ENCODE results near the gene SRRM2. TPM values are rescaled to one million over a fixed set of nuclear protein-coding genes. Genes with fewer than 3 reads are reported as not detected.

Gene SRRM2
- total RNA-seq, 1 donor = 96.3 TPM

- no peak for DNase-seq (ENCODE audit: low read depth)
- TF ChIP-seq CTCF (IDR thresholded peaks at IDR 0.05; ENCODE audit: insufficient read depth, low read length) = no peak
- H3K4me3 ChIP-seq (ENCODE audit: low read depth, low read length) = peak overlapping the region; percentile 93
Measured at GRCh38 chr16:2753733-2754020, 1.2 kb downstream of the SRRM2 start.

- peak overlapping the region; percentile 93 for H3K4me3 ChIP-seq (ENCODE audit: low read depth, low read length)
- no peak for DNase-seq (ENCODE audit: low read depth)
Measured at GRCh38 chr16:2755158-2755557, 2.7 kb downstream of the SRRM2 start.

GRCh38 chr16:2756288-2757015, 4.0 kb downstream of the SRRM2 start:
- DNase-seq (ENCODE audit: low read depth) = no peak
- TF ChIP-seq CTCF (IDR thresholded peaks at IDR 0.05; ENCODE audit: insufficient read depth, low read length) = no peak
- no peak overlapping the region for H3K4me3 ChIP-seq (ENCODE audit: low read depth, low read length)

More at GRCh38 chr16:2755158-2755557, 2.7 kb downstream of the SRRM2 start:
- no peak for TF ChIP-seq CTCF (IDR thresholded peaks at IDR 0.05; ENCODE audit: insufficient read depth, low read length)

DNA sequence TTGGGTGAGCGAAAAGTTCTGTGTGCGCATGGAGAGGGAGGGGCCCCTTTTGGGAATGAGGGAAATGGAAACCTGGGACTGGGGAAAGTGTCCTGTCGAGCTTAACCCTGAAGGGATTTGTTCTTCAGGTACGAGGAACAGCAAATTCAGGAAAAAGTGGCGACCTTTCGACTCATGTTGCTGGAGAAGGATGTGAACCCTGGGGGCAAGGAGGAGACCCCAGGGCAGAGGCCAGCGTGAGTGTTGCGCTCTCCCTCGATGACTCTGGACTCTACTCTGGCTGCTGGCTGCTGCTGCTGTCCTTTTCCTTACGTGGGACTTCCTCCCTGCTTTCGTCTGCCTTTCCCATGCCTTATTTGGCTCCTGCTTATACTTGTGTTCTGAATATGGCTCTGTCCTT, 4.9 kb downstream of the SRRM2 start:
- DNase-seq (ENCODE audit: low read depth) = no peak
- H3K4me3 ChIP-seq (ENCODE audit: low read depth, low read length) = no peak overlapping the region
- no peak for TF ChIP-seq CTCF (IDR thresholded peaks at IDR 0.05; ENCODE audit: insufficient read depth, low read length)

DNA sequence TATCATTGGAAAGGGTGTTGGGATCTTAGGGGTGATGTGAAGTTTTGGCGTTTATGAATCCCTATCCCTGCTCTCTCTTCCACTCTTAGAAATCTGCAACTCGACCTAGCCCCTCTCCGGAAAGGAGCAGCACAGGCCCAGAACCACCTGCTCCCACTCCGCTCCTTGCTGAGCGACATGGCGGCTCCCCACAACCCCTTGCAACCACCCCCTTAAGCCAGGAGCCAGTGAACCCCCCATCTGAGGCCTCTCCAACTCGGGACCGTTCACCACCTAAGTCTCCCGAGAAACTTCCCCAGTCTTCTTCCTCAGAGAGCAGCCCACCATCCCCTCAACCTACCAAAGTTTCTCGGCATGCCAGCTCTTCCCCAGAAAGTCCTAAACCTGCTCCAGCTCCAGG, 9.0 kb downstream of the SRRM2 start:
- TF ChIP-seq CTCF (IDR thresholded peaks at IDR 0.05; ENCODE audit: insufficient read depth, low read length) = no peak
- no peak for DNase-seq (ENCODE audit: low read depth)
- no peak overlapping the region for H3K4me3 ChIP-seq (ENCODE audit: low read depth, low read length)

- DNase-seq (ENCODE audit: low read depth) = no peak
- TF ChIP-seq CTCF (IDR thresholded peaks at IDR 0.05; ENCODE audit: insufficient read depth, low read length) = no peak
- no peak overlapping the region for H3K4me3 ChIP-seq (ENCODE audit: low read depth, low read length)
Measured at GRCh38 chr16:2761886-2762583, 9.6 kb downstream of the SRRM2 start.
